ENCODE data around the gene MOB4.
"Not testable (repeated sequence)": the region's sequence is repeated elsewhere in the genome, so short reads cannot be mapped to it uniquely, and the experiment has no call there.

Gene MOB4

DNA sequence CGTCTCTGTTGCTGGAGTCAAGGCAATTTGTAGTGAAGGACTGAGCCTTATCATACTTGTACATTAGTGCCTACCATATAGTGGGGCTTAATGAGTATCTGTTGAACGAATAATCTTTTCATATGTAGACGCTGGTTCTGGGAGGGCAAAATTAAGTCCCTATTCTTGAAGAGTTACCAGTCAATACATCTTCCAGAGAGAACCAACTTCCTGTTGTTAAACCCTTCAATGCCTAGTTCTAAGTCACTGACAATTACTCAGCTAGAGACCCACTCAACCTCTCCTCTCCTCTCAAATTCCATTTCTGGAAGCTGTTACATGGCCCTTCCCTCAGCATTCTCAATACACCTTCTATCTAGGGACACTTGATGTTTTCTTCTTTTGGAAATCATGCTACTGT lies 1.1 kb upstream of the MOB4 start:
- DNase-seq (ENCODE audit: low spot score): no peak

DNA sequence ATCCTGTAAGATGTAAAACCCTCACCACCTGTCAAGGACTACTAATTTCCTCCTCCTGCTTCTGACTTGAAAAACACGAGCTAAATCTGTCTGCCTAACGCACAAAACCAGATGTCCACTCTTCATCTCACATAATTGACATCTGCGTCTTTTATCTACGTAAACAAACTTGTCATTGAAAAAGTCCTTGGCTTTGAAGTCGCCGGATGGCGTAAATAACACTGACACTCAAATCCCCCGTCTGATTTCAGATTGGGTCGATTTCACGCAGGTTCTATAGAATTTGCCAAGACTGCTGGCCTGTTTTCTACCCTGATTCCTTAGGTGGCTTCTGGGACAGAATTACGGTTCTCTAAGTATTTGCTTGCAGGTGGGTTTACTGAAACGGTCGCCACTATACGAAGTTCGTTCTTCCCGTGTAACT lies 539 bp upstream of the MOB4 start:
- DNase-seq (ENCODE audit: low spot score): peak; percentile 39

DNA sequence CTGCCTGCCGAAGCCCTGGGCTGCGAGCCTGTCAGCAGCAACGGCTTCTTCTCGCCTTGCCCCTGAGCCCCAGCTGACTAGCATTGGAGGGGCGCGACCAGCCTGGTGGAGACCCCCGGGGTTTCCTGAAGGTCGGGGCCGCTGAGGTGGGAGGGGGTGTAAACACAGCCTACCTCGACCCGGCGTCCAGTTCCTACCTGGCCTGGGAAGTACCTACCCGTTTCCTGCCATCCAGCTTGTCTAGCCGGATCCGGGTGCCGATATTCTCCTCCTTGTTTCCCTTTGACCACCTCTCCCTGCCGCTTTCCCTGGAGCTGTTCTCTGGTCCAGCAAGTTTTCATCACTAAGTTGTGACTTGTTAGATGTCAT lies 511 bp downstream of the MOB4 start:
- DNase-seq (ENCODE audit: low spot score): no peak

DNA sequence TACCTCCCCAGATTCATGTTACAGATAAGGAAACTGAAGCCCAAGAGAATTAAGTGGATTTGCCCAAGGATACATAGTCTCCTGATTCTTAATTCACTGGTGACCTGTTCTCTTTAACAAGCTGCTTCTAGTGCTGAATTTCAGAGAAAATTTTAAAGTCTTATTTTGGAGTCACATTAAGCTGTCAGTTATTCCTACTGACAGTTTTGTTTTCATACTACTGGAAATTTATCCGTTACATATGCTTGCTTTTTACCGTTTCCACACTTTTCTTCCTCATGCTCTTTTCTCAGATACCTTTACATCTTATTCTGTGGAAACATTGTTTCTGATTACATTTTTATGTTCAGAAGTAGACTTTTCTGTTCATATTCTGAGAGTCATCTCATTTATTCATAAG lies 1.3 kb downstream of the MOB4 start:
- DNase-seq (ENCODE audit: low spot score): no peak

DNA sequence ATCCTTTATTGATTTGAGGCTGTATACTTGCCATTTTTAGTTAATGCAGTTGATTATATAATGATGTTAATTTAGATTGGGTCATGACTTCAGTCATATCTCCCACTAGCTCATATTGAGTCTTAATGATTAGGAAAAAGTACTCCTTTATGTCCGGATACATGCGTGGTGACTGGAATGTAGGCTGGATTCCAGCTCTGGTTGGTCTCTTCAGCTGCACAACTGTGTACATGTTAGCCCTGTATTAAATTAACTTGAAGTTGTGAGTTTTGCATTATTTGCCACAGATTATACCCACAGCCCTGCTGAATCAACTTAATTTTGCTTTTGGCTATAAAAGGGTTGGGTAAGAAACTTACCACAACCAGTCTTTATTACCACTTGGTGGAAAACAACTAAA lies 22.5 kb downstream of the MOB4 start:
- no peak for DNase-seq (ENCODE audit: low spot score)

DNA sequence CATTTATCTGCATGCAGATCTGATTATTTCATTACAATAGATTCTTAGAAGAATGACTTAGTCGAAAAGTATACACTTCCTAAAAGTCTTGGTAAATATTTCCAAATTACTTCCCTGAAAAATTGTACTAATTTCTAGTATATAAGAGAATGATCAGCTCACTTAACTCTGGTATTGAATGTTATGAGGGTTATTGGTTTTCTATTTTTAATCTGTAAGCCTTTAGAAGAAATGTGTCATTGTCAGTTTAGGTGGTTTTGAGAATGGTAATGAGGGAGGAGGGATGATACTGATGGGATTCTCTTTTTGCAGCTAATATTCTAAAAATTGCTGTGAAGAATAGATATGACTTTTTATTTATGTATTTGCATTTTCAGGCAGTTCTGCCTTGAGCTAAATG lies 23.9 kb downstream of the MOB4 start:
- DNase-seq (ENCODE audit: low spot score): no peak

DNA sequence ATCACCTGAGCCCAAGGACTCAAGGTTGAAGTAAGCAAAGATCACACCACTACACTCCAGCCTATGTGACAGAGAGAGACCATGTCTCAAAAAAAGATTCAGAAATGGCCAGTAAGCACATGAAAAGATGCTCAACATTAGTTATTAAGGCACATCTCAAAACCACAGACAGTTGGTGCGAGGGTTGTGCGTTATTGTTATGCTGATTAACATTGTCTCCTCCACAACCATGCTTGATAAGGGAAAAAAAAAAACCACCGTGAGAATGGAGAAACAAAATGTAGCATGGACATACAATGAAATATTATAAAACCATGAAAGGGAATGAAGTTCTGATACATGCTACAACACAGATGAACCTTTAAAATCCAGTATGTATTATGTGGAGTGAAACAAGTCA lies 27.3 kb downstream of the MOB4 start:
- DNase-seq (ENCODE audit: low spot score): no peak

DNA sequence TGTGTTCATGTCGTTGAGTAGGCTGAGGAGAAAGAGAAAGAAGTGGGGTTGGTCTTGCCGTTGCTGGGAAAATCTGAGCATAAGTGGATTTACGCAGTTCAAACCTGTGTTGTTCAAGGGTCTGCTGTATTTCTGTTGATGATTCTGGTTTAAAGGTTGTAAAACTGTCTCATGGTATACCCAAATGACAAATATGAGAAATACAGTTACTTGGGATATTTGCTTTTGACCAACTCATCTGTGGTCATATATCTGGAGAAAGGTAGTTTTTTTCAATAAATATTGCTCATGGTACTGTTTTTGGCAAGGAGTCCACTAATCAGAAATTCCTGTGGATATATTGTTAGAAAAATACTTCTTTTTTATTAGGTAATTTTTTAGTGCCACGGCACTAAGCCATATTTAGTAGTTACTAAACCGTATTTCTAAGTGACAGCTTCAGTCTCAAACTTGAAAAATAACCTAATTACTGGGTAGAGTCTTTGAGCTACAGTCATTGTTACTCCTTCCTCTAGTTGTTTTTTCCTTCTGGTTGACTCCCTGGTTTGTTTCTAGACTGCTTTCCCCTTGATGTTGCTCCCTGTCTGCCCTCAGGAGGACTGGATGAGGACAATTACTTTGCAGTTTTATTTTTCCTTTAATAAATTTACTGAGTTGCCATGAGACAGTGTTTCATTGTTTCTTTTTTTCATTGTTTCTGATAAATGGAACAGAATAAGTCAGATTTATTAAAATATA lies 31.5 kb downstream of the MOB4 start:
- DNase-seq (ENCODE audit: low spot score): no peak

DNA sequence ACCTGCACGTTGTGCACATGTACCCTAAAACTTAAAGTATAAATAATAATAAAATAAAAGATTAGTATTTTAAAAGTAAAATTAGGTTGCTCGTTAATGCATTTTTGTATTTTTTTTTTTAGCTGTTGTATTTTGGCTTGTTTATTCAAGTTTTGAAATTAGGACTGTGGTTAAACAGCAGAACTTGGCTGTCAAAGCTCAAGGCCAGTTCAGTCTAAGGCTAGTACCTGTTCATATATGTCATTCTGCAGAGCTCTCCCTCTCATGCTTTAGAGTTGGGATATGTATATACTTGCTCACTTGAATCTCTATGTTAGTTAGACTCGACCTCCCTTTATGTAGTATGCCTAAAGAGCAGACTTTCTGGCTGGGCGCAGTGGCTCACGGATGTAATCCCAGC lies 32.7 kb downstream of the MOB4 start:
- DNase-seq (ENCODE audit: low spot score): no peak

DNA sequence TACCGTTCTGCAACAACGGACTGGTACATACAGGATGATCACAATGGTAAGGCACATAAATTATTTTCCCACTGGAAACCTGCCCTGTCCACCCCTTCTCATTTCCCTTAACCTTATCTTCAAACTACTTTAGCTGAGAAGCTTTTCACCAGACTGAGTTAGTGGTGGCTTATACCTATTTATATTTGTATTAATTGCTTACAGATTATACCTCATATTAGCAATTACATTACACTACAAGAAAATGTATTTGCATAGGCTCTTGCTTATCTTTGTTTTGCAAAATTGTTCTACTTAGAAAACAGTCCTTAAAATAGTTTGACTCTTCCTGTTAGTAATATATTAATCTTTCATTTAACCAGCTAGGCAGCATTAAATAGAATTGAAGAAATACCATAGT lies 35.4 kb downstream of the MOB4 start:
- DNase-seq (ENCODE audit: low spot score): not testable (repeated sequence)

DNA sequence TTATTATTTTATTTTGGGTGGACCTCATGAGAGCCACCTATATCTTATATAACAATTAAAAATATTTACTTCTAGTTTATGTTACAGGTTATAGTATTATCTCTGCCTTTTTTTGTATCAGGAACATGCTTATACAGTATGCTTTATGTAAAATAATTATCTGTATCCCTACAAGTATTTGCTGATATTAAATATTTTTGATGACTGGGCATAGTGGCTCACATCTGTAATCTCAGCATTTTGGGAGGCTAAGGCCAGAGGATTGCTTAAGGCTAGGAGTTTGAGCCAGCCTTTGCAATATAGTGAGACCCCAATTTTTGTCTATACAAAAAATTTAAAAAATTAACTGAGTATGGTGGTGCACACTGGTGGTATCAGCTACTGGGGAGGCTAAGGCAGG lies 39.6 kb downstream of the MOB4 start:
- DNase-seq (ENCODE audit: low spot score): no peak

DNA sequence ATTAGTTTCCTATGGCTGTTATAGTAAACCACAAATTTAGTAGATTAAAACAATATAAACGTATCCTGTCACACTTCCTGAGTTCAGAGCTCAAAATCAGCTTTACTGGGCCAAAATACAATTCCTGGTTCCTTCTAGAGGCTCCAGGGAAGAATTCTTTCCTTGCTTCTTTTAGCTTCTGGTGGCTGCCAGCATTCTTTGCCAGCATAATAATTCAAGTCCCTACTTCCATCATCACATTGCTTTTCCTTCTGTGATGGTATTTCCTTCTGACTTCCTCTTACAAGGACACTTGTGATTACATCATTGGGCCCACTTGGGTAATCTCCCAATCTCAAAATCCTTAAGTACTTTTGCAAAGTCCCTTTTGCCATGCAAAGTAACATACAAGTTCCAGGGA lies 40.6 kb downstream of the MOB4 start:
- DNase-seq (ENCODE audit: low spot score): no peak

DNA sequence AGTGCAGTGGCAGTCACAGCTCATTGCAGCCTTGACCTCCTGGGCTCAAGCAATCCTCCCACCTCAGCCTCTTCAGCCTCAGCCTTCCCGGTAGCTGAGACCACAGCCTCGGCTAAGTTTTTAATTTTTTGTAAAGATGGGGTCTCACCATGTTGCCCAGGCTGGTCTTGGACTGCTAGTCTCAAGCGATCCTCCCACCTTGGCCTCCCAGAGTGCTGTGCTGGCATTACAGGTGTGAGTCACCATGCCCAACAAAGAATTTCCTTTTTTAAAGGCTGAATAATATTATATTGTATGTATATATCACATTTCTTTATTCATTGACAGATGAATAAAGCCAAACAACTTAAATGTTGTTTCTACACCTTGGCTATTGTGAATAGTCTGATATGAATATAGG lies 42.5 kb downstream of the MOB4 start:
- DNase-seq (ENCODE audit: low spot score): no peak

DNA sequence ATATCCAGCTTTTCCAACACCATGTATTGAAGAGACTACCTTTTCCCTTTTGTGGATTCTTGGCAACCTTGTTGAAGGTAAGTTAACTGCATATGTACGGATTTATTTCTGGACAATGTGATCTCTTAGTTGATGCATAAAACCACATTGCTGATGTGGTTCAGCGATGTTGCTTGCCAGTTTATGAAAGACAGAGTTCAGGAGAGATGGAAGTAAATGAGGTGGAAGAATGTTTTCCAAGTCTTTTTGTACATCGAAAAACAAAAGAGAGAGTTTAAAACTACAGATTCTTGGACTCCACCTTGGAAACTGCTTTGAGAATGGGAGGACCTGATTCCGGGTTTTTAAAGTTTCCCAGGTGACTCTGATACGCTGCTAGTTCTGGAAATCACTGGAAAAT lies 43.8 kb downstream of the MOB4 start:
- no peak for DNase-seq (ENCODE audit: low spot score)

DNA sequence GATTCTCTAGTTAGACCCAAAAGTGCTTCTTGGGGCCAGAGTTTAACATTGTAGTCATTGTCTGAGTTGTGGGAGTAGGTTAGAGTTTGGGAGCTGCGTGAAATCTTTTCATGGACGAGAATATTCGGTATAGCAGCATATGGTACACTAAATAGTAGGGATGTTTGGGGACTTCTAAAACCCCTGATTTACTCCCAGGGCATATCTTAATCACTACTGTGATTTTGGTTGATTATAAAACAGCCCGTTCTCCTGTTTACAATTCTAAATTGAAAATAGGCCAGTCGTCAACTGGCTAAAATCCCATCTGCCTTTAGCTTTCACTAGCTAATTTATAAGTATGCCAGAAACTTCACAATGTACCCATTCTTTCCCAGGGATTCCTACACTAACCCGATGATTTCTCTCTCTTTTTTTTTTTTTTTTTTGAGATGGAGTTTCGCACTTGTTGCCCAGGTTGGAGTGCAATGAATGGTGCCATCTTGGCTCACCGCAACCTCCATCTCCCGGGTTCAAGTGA lies 44.3 kb downstream of the MOB4 start:
- DNase-seq (ENCODE audit: low spot score): no peak

DNA sequence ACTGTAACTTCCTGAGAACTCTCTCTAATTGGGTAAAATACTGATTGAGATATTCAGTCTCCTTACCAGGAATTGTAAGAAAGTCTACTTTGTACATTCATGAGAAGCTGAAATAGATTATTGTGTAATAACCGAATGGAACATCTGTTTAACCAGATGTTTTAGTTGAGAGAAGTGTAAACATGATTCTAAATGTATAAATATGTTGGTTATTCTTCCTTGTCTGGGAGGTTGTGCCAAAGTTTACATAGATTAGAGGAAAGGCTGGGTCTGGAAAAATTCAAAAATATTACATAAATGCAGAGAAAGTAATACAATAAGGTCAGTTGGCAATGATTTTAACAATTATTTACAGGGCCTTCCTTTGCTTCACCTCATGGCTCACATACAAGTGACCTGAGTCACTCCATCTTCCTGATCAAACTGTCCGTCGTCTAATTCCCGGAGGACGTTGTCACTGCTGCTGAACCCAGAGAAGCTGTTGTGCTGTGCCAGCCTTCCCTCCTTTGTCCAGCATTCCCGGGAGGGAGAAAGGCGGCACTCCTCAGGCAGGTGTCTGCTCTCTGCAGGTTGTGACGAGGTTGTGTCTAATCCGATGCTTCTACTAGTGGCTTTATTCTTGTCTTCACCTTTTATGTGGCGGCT lies 55.9 kb downstream of the MOB4 start:
- DNase-seq (ENCODE audit: low spot score): no peak

DNA sequence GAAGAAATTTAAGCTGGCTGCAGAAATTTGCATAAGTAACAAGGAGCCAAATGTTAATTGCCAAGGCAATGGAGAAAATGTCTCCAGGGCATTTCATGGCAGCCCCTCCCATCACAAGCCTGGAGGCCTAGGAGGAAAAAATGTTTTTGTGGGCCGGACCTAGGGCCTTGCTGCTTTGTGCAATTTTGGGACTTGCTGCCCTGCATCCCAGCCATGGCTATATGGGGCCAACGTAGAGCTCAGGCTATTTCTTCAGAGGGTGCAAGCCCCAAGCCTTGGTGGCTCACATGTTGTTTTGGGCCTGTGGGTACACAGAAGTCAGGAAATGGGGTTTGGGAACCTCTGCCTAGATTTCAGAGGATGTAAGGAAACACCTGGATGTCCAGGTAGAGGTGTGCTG lies 57.7 kb downstream of the MOB4 start:
- DNase-seq (ENCODE audit: low spot score): no peak

DNA sequence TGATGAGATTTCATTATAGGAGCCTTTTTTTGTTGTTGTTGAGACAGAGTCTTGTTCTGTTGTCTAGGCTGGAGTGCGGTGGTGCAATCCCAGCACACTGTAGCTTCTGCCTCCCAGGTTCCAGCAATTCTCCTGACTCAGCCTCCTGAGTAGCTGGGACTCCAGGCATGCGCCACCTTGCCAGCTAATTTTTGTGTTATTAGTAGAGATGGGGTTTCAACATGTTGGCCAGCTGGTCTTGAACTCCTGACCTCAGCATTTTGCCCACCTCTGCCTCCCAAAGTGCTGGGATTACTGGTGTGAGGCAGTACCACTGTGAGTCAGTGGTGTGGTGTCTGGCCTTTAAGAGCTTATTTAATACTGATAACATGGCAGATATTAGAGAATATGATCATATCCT lies 60.1 kb downstream of the MOB4 start:
- no peak for DNase-seq (ENCODE audit: low spot score)

DNA sequence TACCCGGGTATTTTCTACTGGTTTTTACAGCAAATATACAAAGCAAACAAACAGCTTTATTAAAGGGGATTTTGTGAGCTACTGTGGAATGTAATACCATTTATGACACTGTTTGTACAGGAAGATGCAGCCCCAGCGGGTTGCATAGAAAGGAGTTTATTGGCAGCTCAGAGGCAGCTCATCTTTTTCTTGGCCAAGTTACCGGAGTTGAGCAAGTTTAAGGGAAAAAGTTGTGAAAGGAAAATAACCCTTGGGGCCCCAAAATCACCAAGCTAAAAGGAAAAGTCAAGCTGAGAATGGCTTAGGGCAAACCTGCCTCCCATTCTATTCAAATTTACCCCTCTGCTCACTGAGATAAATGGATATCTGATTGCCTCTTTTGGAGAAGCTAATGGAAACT lies 60.8 kb downstream of the MOB4 start:
- DNase-seq (ENCODE audit: low spot score): no peak

DNA sequence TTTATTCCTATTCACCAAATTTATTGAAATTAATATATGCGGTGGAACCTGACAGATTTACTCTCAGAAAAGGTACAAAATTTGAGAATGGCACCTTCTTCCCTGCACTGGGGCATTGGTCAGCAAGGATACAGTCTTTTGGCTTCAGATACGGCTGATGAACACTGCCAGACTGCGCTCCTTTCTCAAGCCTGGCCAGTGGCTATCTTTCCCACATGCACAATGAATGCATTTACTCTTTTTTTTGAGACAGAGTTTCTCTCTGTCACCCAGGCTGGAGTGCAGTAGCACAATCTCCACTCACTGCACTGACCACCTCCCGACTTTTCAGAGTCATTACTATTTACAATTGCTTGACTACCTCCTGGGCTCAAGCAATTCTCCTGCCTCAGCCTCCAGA lies 61.6 kb downstream of the MOB4 start:
- no peak for DNase-seq (ENCODE audit: low spot score)

DNA sequence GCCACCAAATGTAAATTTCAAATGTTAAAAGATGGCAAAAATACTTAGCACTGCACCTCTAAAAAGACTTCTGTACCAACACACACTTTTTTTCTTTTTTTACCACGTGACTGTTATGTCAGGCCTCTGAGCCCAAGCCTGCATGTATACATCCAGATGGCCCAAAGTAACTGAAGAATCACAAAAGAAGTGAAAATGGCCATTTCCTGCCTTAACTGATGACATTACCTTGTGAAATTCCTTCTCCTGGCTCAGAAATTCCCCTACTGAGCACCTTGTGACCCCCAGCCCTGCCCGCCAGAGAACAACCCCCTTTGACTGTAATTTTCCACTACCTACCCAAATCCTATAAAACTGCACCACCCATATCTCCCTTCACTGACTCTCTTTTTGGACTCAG lies 62.4 kb downstream of the MOB4 start:
- not testable (repeated sequence) for DNase-seq (ENCODE audit: low spot score)

DNA sequence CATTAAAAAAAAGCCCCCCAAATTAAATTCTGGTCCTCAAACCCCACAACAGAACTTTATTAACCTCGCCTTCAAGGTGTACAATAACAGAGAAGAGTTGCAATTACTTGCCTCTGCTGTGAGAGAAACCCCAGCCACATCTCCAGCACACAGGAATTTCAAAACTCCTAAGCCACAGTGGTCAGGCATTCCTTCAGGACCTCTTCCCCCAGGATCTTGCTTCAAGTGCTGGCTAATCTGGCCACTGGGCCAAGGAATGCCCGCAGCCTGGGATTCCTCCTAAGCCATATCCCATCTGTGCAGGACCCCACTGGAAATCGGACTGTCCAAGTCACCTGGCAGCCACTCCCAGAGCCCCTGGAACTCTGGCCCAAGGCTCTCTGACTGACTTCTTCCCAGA lies 64.3 kb downstream of the MOB4 start:
- DNase-seq (ENCODE audit: low spot score): not testable (repeated sequence)

DNA sequence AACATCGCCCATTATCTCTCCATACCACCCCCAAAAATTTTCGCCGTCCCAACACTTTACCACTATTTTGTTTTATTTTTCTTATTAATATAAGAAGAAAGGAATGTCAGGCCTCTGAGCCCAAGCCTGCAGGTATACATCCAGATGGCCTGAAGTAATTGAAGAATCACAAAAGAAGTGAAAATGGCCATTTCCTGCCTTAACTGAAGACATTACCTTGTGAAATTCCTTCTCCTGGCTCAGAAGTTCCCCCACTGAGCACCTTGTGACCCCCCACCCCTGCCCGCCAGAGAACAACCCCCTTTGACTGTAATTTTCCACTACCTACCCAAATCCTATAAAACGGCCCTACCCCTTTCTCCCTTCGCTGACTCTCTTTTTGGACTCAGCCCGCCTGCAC lies 71.4 kb downstream of the MOB4 start:
- DNase-seq (ENCODE audit: low spot score): not testable (repeated sequence)
